T1000 (cell line): ENCODE measurements around the gene ALKBH2.
"Not testable (repeated sequence)": the region's sequence is repeated elsewhere in the genome, so short reads cannot be mapped to it uniquely, and the experiment has no call there.

Experiments used
- DNase-seq: peaks from one replicate; lab custom pipeline; 2025; ENCODE audit warnings: mixed read lengths; lab: John Stamatoyannopoulos, UW

ALKBH2 gene

DNA sequence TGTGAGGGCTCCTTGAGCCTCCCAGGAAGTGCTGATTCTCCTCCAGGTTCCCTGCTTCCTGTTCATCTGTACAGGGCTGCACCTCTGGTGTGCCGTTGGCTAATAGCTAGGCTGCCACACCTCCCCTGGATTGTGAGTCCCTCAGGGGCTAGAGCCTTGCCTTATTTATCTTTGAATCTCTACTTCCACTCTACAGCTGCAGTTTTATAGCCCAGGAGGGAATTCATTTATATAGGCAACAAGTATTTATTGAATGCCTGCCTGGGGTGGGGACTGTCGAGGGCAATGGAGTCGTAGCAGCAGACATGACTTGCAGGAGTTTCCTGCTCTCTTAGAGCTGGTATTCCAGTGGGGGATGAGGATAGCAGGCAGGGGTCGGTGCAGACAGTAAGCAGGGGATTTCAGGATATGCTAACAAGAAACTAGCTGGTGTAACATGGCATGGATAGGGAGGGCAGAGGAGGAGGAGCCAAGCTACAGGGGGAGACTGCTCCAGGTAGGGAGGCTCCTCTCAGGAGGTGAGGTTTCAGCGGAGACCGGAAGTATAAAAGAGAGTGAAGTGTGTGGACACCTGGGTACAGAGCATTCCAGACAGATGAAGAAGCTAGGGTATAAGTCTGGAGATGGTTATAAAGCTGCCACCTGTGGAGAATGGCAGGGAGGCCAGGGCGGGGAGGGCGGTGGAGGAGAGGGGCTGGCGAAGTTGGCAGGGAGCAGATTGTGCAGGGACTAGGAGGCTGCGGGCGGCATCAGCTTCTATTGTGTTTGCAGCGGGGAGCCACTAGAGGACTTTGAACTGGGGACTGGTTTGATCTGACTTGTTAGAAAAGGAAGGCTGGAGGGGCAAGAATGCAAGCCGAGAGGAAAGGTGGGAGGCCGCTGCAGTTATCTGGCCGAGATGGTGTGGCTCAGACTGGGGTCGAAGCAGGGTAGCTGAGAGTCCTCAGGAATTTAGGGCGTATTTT lies 23.7 kb downstream of the ALKBH2 start:
- DNase-seq, result no peak

DNA sequence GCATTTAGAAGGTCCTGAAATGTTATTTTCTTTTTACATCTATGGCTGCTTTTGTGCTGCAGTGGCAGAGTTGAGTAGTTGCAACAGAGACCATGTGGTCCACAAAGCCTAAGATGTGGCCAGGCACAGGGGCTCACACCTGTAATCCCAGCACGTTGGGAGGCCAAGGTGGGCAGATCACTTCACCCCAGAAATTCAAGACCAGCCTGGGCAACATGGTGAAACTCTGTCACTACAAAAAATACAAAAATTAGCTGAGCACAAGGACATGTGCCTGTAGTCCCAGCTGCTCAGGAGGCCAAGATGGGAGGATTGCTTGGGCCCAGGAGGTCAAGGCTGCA lies 27.4 kb downstream of the ALKBH2 start:
- DNase-seq, result no peak

DNA sequence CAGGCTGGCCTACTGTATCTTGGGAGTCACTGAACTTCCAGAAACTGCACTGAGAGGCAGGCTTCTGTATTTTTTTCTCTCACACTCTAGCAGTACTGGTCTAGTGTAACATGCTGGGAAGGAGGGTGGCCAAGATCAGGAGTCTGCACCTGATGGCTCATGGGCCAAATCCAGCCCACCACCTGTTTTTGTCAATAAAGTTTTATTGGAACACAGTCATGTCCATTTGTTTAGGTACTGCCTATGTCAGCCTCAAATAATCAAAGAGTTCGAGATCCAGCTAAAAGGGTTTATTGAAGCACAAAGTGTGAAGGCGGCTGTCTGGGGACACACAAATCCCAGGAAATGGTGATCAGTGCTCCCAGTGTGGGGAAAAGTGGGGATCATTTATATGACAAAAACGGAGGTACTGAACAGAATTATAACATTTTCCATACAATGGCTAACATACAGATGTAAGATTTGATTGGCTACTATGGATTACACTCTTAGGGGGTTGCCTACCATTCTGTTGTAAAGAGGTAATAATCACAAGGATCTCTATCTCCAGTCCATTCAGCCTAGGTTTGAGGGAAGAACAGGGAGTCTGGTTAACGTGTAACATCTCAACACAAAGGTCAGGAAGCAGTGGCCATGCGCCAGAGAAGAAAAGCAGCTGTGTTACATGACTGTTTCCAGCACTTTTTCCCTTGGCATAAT lies 28.0 kb downstream of the ALKBH2 start:
- no peak for DNase-seq

DNA sequence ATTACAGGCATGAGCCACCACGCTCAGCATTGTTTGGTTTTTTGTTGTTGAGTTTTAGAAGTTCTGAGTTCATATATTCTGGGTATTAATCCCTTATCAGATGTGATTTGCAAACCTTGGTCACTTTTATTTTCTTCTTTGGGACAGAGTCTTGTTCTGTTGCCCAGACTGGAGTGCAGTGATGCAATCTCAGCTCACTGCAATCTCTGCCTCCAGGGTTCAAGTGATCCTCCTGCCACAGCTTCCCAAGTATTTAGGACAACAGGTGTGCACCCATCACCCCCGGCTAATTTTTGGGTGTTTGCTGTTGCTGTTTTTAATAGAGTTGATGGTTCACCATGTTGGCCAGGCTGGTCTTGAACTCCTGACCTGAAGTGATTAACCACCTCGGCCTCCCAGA lies 29.1 kb downstream of the ALKBH2 start:
- DNase-seq, result no peak

DNA sequence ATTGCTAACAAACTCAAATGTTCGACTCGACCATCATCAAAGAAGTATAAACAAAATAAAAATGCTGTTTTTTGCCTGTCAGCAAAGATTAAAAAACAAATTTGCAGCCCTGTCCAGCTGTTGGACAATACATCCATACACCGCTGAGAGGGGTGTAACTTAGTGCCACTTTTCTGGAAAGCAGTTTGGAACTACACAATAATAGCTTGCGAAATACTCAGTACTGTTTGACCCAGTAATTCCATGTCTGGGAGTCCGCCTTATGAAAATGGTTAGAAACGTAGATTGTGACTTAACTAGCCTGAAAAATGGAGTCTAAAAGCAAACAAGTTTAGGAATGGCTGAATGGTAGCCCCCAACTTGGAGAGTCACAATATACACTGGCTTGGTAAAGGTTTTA lies 34.5 kb downstream of the ALKBH2 start:
- no peak for DNase-seq

DNA sequence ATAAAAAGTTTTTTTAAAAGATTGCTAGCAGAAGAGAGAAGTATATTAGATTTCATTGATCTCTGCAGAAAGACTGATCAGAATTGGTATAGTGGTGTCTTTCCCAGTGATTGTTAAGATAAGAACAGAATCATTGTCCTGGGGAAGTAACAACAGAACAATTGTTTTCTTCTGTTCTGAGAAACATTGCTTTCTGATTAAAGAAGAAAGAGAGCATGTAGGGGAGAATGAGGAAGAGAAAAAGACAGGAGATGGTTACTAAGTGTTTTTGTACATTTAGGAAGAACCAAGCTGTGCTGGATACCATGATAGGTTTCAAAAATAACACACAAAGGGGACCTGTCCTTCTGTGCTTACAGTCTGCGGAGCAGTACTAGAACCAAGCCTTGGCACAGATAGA lies 35.9 kb downstream of the ALKBH2 start:
- DNase-seq, result no peak

DNA sequence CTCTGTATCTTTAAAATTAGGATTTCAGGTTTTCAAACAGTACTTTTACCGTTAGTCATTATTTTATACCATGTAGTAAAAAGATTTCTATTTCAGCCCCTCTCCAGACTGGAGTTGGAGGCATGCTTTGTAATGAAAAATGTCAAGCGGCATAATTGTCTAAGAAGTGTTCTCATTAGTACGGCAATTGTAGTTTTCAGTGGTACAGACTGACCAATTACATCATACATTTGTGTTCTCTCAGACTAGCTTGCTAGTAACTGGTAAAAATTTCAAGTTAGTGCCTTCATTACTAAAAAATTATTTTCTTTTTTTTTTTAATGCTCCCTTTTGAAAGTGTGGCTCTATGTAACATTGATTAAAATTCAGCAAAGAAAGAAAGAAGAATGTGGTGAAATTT lies 36.4 kb downstream of the ALKBH2 start:
- DNase-seq, result no peak

DNA sequence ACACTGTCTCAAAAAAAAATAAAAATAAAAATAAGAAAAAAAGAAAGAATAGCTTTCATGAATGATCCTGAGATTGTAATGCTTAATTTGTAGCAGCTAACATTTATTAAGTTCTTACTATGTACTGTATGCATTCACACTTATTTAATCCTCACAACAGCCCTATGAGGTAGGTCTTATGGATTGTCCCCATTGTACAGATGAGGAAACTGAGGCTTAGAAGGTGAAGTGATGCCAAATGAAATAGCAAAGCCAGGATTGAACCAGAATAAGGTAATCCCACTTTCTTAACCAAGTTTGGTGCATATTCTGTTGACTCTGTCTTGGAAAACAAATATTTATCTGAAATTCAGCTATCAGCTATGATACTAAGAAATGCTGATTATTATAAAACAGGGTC lies 38.8 kb downstream of the ALKBH2 start:
- no peak for DNase-seq

DNA sequence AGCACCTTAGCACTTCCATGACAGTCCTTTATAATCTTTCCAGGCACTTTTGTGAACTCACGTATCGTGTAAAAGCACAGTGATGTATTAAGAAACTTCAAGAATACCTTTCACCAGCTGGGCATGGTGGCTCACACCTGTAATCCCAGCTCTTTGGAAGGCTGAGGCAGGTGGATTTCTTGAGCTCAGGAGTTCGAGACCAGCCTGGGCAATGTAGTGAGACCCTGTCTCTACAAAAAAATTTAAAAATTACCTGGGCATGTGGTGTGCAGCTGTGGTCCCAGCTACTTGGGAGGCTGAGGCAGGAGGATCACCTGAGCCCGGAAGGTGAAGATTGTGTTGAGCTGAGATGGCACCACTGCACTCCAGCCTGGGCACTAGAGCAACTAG lies 39.2 kb downstream of the ALKBH2 start:
- DNase-seq, result not testable (repeated sequence)

DNA sequence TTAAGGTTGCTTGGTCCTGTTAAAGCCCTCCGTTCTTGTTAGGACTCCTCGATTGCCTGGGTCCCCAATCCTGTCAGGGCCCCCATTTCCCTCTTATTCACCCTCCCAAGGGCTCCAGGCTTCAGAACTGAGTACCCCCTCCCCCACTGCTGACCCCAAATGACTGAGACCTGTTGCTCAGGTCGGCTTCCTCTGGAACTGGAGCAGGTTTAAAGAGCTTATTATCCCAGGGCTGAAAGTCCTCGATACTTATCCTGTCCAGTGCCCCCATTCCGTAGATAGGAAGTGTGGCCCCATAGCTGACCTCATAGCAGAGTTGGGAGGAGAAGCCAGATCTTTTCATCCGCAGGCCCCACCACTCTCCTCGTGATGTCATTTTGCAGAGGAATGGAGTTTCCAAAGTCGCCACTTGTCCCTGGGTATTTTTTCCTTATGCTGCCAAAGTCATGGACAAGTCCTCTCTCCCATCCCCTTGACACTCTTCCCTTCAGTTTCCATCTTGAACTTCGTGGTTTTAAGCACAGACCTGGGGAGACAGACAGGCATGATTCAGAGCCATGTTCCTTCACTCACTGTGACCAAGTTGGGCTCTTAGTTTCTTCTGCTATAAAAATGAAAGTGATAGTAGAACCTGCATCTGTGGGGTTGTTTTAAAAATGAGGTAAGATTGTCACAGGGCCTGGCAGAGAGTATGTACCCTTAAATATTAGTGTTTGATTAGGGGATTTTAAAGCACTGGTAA lies 39.7 kb downstream of the ALKBH2 start:
- DNase-seq, result no peak

DNA sequence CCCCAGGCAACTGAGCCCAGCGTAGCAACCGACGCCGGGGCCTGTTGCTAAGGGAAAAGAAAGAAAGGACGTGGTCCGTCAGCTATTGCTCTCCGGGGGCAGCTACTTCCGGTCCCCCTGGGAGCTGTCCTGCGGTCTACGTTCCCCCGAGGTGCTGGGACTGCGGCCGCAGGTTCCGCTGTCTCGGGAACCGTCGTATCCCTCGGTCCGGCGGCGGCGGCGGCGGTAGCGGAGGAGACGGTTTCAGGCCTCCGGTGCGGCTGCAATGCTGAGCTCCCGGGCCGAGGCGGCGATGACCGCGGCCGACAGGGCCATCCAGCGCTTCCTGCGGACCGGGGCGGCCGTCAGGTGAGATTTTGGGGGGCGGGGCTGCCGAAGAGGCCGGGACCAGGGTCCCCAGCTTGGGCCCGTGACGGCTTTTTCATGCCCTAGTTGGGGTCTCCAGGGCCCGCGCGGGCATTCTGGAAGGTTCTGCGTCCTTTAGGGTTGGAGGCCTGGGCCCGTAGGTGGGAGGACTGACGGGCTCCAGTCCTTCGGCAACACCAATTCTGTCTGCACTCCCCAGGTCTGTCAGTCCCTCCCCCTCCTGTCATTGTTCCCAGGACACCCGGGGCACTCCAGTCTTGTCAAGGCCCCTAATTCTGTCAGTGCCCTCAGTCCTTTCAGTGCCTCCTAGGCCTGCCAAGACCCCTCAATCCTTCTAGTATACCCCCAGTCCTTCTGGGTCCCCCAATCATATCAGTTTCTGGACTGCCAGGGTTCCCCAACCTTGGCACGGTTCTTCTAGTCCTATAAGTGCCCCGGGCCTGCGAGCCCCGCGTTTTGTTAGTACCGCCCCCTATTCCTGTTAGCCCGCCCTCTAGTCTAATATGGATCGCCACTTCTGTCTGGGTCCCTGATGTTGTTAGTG lies 40.6 kb downstream of the ALKBH2 start, which contains the start of gene USP30:
USP30 (plus strand) TSS at position 163 of the 910 bp plus-strand sequence; CDS start at position 266, 103 bp downstream.
- peak; percentile 75 for DNase-seq

DNA sequence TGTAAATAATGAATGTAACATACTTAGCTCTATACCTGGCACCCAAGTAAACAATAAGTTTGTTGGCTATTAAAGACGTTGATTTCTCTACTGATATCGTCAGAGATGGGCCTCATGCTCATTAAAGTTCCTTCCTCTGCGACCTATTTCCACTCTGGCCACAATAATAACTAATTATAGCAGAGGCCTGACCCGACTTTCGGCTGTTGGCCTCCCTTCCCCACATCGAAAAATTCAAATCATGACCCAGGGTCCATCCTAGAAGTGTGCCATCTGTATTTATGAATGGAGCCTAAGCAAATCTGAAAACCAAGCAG lies 41.2 kb downstream of the ALKBH2 start:
- DNase-seq, result no peak

DNA sequence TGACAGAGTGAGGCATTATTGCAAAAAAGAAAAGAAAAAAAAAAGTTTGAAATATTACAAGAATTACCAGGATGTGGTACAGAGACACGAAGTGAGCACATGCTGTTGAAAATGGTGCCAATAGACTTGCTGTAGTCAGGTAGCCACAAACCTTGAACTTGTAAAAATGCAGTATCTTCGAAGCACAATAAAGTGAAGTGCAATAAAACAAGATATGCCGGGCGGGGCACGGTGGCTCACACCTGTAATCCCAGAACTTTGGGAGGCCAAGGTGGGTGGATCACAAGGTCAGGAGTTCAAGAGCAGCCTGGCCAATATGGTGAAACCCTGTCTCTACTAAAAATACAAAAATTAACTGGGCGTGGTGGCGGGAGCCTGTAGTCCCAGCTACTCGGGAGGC lies 43.5 kb downstream of the ALKBH2 start:
- not testable (repeated sequence) for DNase-seq

DNA sequence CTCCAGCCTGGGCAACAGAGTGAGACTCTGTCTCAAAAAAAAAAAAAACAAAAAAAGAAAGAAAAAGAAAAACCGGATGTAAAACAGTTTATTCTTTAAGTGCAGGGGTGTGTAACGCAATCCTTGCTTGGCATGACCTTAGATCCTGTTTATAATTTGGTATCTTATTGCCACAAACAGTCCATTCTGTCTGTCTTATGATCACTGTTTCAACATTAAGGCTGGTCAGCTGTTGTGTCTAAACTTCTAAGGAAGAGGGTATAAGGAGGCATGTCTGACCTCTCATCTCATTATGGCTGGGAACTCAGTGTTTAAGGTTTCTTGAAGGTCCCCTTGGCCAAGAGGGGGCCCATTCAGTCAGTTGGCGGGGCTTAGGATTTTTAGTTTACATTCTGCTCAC lies 44.6 kb downstream of the ALKBH2 start:
- DNase-seq, result not testable (repeated sequence)

DNA sequence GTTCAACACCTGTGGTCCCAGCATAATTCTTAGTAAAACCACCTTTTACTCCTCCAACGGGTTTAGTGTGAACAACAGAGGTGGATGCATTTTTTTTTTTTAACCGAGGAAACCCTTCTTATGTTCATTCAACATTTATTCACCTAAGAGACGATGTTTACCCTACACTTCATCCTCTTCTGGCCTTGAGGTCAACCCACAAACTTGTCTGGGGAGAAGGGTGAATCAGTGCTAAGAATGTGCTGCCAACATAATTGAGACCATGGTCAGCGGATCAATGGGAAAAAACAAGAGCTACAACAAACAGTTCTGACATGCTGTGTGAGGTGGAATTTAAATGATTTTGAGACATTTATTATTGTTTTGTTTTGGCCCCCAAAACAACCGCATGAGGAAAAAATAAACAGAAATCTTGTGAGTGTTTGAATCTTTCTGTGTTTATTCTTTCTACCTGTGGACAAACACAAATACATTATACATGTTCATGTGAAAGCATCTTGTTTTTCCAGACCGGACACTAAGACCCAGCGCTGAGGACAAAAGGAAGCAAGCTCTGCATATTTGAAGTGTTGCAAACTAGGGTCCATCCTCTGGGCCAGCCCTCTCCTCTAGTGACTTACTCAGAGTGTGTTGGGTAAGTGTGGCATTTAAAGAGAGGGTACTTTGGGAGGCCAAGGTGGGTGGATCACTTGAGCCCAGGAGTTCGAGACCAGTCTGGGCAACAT lies 46.0 kb downstream of the ALKBH2 start:
- DNase-seq, result no peak

DNA sequence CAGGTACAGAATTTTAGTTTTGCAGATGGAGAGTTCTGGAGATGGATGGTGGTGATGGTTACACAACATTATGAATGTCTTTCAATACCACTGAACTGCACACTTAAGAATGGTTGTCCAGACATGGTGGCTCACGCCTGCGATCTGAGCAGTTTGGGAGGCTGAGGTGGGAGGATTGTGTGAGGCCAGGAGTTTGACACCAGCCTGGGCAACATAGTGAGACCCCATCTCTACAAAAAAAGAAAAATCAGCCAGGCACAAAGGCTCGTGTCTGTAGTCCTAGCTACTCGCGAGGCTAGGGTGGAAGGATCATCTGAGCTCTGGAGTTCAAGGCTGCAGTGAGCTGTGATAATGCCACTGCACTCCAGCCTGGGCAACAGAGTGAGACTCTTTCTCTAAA lies 49.0 kb downstream of the ALKBH2 start:
- no peak for DNase-seq
